HG03060 (cell line): ENCODE results near the gene METTL27.
"Not testable (repeated sequence)": the region's sequence is repeated elsewhere in the genome, so short reads cannot be mapped to it uniquely, and the experiment has no call there.

Experiments used
- ATAC-seq: cut with Tn5 transposase; IDR thresholded peaks from one replicate; pipeline ENCODE4 v1.9.1; 2021; ENCODE audit warnings: low read depth, moderate number of reproducible peaks; ENCODE audit not compliant: unreplicated experiment

METTL27 gene

DNA sequence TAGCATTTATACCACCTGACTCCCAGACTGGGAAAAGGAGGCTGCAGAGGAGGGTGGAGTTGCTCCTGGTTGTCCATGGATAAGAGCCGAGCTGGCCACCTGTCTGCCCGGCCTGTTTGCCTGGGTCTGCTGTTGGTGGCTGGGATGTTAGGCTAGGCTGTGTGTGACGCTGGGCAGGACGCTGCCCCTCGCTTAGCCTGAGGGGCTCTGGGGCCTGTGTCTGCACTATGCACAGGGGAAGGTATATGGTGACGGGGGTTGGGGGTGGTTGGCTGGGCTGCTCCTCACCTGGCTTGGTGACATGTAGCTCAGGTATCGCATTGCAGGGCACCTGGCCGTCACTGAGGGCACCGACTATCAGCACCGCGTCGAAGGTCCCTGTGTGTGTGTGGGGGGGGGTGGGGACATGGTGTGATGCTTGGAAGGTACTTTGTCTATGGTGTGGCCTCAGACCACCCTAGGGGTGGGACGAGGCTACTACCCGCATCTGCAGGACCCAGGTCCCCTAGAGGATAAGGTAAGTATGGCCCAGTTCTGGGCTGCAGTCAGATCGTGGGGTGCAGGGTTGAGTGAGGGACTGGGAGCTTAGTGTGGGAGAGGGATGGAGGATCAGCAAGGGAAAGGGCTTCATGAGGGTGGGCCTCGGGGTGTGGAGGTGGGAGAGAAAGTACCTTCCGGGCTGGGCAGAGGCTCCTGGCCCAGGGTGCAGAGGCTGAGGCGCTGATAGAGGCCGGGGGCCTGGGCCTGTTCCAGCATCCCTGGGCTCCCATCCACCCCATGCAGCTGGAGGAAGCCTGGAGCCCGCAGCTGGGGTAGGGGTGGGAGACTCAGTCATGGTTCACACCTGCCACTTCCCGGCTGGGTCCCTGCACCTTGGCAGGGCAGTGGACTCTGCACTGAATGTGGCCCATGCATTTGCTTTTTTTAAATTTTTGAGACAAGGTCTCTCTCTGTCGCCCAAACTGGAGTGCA is 2.3 kb downstream of the METTL27 start:
- no peak for ATAC-seq

DNA sequence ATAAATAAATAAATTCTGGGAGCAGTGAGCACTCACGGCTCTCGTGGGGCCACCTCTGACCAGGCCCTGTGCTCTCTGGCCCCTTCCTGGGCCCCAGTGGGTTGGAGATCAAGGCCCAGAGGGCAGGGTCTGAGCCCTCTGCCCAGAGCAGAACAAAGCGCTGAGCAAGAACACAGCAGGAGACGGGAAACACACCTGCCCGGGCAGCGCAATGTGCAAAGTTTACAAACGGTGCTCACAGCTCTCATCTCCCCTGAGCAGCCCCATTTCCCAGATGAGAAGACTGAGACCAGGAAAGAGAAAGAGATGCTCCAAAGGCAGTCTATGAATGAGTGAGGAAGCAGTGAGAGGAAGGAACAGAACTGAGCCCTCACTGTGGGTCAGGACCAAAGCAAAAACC is 3.0 kb downstream of the METTL27 start:
- no peak for ATAC-seq

GRCh38 chr7:73838642-73839041 is 3.7 kb downstream of the METTL27 start:
- no peak for ATAC-seq

DNA sequence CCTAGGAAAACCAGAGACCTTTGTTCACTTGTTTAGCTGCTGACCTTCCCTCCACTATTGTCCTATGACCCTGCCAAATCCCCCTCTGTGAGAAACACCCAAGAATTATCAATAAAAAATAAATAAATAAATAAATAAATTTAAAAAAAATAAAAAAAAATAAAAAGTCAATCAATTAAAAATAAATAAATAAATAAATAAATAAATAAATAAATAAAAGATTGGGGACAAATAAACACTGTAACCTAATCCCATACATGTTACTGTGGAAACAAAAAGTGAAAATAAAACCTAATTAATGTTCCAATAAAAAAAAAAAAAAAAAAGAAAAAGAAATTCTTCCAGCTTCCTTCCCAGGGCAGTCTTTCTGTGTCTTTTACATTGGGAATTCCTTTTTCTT is 5.1 kb downstream of the METTL27 start:
- ATAC-seq = not testable (repeated sequence)

DNA sequence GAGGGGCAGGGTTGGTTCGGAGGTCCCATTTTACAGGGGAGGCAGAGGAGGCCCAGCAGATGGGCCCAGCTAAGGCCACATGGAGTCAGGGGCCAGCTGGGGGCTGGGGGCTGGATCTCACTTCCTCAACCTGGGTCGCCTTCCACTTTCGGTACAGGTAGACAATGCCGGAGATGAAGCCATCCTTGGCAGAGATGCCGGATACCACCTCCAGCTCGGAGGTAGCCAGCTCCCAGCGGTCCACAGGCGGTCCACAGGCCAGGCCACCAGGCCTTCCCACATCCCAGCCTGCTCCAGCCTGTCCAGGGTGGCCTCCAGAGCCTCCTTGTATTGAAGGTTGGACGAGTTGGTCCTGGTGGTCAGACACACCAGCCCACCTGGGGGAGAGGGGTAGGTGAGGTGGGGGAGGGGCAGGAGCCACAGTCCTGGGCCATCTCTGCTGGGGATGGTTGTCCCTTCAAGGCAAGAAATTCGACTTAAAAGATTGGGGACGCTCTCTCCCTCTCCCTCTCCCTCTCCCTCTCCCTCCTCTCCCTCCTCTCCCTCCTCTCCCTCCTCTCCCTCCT is 7.6 kb downstream of the METTL27 start:
- ATAC-seq = no peak

DNA sequence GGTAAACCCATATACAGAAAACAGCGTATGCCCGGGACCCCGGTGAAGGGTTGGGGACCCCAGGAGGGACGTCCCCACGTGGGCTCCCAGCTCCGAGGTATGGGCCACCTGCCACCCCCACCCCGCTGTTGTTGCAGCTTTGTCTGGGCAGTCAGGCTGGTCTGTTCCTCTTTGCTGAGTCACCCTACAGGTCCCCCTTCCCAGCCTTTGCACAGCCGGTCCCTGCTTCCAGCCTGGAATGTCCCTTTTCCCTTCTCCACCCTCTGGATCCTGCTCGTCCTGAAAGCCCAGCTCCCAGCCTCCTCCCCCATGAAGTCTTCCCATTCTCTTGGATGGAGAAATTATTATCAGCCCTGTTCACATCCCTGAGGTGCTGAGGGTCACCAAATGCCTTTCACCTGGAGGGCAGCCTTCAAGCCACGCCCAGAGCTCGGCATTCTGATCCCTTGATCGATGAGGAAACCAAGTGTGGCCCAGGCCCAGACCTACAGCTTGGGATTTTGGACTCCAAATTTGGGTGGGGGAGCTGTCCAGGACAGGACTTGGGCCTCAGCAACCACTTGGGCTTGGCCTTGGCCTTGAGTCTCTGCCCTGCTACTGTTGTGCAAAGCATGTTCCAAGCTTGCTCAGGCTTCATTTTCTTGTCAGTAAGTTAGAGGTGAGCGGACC is 8.9 kb downstream of the METTL27 start:
- no peak for ATAC-seq

DNA sequence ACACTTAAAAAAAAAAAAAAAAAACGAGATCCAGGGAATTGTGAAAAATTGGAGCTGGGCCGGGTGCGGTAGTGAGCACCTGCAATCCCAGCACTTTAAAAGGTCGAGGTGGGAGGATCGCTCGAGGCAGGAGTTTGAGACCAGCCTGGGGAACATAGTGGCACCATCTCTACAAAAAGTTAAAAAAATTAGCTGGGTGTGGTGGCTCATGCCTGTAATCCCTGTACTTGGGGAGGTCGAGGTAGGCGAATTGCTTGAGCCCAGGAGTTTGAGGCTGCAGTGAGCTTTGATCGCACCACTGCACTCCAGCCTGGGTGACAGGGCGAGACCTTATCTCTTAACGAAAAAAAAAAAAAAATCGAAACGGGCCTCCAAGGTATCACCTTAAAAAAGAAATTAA is 9.5 kb downstream of the METTL27 start:
- no peak for ATAC-seq

- ATAC-seq = no peak
Measured at GRCh38 chr7:73831834-73832651, 10.3 kb downstream of the METTL27 start.

- no peak for ATAC-seq
Measured at GRCh38 chr7:73831584-73831833, 10.8 kb downstream of the METTL27 start.

- no peak for ATAC-seq
Measured at GRCh38 chr7:73830681-73831583, 11.4 kb downstream of the METTL27 start, which contains the start of gene CLDN4. Gene CLDN4, plus strand, starts transcription at chr7:73830996. Its CDS starts 206 bp downstream, at chr7:73831202.

DNA sequence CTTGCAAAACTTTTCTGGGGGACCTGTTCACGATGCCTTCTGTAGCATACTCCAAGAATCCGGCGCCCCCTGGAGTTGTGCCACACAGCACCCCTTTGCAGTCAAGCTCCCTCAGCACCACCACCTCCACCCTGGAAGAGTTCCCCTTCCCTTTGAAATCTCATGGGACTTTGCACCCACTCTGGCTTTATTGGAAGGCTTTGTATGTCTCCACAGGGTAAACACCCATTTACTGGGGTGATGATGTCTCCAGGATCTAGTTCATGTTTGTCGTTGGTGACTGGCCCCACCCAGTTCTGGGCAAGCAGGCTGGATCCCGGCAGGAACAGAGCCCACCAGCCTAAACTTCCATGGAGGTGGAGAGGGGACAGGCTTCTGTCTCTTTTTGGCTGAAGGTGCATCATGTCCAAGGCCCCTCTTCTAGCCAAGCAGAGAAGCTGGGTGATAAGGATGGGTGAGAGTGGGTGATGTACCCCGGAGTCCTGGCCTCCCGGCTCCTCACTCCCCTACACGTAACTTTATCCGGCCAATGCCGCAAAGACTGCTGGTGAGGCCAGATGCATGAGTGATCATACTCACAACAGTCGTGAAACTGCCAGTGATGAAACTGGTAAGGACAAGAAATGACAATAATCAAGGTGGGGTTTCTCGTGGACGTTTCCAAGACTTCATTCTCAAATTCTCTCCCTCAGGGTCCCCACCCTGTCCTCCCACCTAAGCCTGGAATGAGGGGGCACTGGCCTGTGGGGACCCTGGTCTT is 12.2 kb downstream of the METTL27 start:
- no peak for ATAC-seq

- ATAC-seq = no peak
Measured at GRCh38 chr7:73829505-73829904, 12.8 kb downstream of the METTL27 start.

- ATAC-seq = no peak
Measured at GRCh38 chr7:73828972-73829371, 13.3 kb downstream of the METTL27 start.

DNA sequence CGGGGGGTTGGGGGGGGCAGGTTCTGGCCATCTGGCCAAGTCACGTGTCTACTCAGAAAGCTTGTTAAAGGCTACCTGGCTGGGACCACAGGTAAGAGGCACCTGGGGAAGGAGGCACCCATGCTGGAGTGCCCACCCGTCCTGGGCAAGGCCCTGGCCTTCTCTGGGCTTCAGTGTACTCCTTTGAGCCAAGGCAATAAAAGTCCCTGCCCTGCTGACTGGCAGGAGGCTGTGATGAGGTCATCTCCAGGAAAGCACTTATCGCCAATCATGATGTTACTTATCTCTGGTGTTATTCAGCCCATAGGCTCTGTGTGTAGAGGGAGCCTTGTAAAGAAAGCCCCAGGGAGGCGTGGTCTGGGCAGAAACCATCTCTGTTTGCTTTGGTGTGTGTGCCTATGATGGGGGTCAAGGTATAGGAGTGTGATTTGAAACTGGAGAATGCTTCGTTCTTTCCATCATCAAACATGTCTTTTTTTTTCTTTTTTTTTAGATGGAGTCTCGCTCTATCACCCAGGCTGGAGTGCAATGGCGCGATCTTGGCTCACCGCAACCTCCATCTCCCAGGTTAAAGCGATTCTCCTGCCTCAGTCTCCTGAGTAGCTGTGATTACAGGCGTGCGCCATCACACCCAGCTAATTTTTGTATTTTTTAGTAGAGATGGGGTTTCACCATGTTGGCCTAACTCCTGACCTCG is 14.1 kb downstream of the METTL27 start:
- no peak for ATAC-seq

GRCh38 chr7:73827567-73828106 is 14.7 kb downstream of the METTL27 start:
- ATAC-seq = no peak

DNA sequence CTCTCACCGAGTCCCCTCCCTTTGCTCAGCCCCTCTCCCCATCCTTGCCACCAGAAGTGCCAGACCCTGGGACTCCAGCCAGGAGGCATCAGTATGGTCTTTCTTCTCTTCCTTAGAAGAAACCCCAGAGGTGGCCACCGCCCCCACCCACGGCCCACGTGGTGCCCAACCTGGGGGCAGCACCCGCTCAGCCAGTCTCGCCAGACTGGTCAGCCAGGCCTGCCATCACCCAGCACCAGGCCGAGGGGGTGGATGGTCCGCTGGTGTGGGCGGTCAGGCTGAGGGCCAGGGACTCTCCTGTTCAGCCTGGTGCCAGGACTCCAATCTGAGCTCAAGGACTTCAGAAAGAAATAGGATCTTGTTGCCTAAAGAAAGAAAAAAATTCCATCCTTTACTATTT is 17.3 kb downstream of the METTL27 start:
- ATAC-seq = no peak

- no peak for ATAC-seq
Measured at GRCh38 chr7:73823873-73824592, 18.3 kb downstream of the METTL27 start.

DNA sequence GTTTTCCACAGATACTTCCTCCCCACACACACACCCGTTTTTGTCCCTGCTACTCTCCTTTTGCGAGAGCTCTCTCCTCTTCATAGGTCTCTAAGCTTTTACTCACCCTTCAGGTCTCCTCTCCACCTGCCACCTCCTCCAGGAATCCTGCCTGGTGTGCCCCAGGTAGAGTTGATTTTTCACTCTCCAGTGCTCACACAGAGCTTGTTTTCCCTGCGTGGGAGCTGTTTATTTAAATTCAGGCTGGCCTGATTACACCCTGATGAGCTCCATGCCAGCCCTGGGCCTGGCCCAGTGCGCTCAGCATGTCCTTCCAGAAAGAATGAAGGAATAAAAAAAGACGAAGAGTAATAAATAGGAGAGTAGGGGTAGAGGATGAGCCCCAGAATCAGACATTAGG is 19.1 kb downstream of the METTL27 start:
- ATAC-seq = no peak
